Naive thymus-derived CD4-positive, alpha-beta T cell (primary cell): ENCODE results near the gene TNPO1. TPM values are rescaled to one million over a fixed set of nuclear protein-coding genes. Genes with fewer than 3 reads are reported as not detected.

Experiments used
- ATAC-seq: fragments of 150-1000 bp; cut with Tn5 transposase; 2 replicates; pipeline ENCODE4 v1.10.0; 2021; ENCODE audit warnings: mild to moderate bottlenecking, moderate library complexity
- CTCF ChIA-PET: fragments of 350-600 bp; sonication (Branson Sonifier 250); formaldehyde crosslinking; loops from one replicate; lab custom pipeline; 2021; ENCODE audit warnings: antibody characterized with exemption; lab: Charles Lee
- POLR2A ChIA-PET: fragments of 350-600 bp; sonication (Branson Sonifier 250); formaldehyde crosslinking; loops from one replicate; lab custom pipeline; 2021; ENCODE audit warnings: antibody characterized with exemption, inconsistent platforms; lab: Charles Lee
- DNase-seq, 9 donors: peaks; one replicate each; pipeline versions ENCODE4 v3.0.0 to v3.0.0-alpha.2; 2020 to 2022; ENCODE audit warnings: mixed read lengths in 1 of 9
- H3K27ac ChIP-seq: one replicate; pipeline ENCODE4 v1.7.0; 2013; ENCODE audit warnings: mild to moderate bottlenecking, low read depth, low read length, moderate library complexity
- H3K27me3 ChIP-seq, 2 donors: one replicate each; pipeline ENCODE4 v1.7.0; 2013; ENCODE audit warnings: low read length in 2 of 2, mild to moderate bottlenecking in 2 of 2, moderate library complexity in 2 of 2; ENCODE audit not compliant: control insufficient read depth in 2 of 2, insufficient read depth in 2 of 2
- H3K36me3 ChIP-seq, 3 experiments: 1 replicate in 2 of 3; 2 replicates in 1 of 3; pipeline ENCODE4 v1.7.0; 2013; ENCODE audit warnings: low read length in 3 of 3, mild to moderate bottlenecking in 3 of 3, moderate library complexity in 1 of 3; ENCODE audit not compliant: insufficient read depth in 3 of 3, control insufficient read depth in 2 of 3
- H3K4me1 ChIP-seq, 2 donors: one replicate each; pipeline ENCODE4 v1.7.0; 2013; ENCODE audit warnings: low read length in 2 of 2, mild to moderate bottlenecking in 2 of 2, moderate library complexity in 1 of 2; ENCODE audit not compliant: control insufficient read depth in 2 of 2, insufficient read depth in 2 of 2
- H3K4me3 ChIP-seq: 2 replicates; pipeline ENCODE4 v1.7.0; 2013; ENCODE audit warnings: mild to moderate bottlenecking, low read length
- H3K9me3 ChIP-seq, 3 experiments: 1 replicate in 2 of 3; 2 replicates in 1 of 3; pipeline ENCODE4 v1.7.0; 2013; ENCODE audit warnings: low read length in 3 of 3; ENCODE audit not compliant: control insufficient read depth in 2 of 3
- H3K27ac Mint-ChIP-seq, 9 donors: one replicate each; pipeline ENCODE4 v1.8.0; 2020 to 2022; ENCODE audit warnings: mixed read lengths in 9 of 9, mild to moderate bottlenecking in 8 of 9, moderate library complexity in 5 of 9, inconsistent platforms in 2 of 9
- H3K27me3 Mint-ChIP-seq, 5 donors: one replicate each; pipeline ENCODE4 v1.8.0; 2021 to 2022; ENCODE audit warnings: mixed read lengths in 5 of 5, mild to moderate bottlenecking in 1 of 5
- H3K36me3 Mint-ChIP-seq, 5 donors: one replicate each; pipeline ENCODE4 v1.8.0; 2020 to 2022; ENCODE audit warnings: mixed read lengths in 5 of 5, mild to moderate bottlenecking in 3 of 5, inconsistent platforms in 1 of 5
- H3K4me1 Mint-ChIP-seq, 7 donors: one replicate each; pipeline ENCODE4 v1.8.0; 2020 to 2022; ENCODE audit warnings: mixed read lengths in 7 of 7, mild to moderate bottlenecking in 3 of 7, inconsistent platforms in 1 of 7
- H3K4me3 Mint-ChIP-seq, 10 donors: one replicate each; pipeline ENCODE4 v1.8.0; 2020 to 2022; ENCODE audit warnings: mild to moderate bottlenecking in 10 of 10, mixed read lengths in 10 of 10, moderate library complexity in 6 of 10, inconsistent platforms in 2 of 10
- H3K9me3 Mint-ChIP-seq, 11 donors: one replicate each; pipeline ENCODE4 v1.8.0; 2020 to 2022; ENCODE audit warnings: mixed read lengths in 11 of 11, mild to moderate bottlenecking in 4 of 11, inconsistent platforms in 1 of 11, moderate library complexity in 1 of 11
- intact Hi-C, 2 donors: fragments of 100-400 bp; cut with micrococcal nuclease; formaldehyde crosslinking; loops; one replicate each; pipeline ENCODE4 v1.15.1; 2023
- polyA plus RNA-seq, 2 donors: library from polyadenylated mRNA; unstranded; fragments of 300-500 nt; fragmentation: Illumina TruSeq; gene quantifications; one replicate each; pipeline ENCODE4 v1.2.3, GENCODE V29; 2021
- total RNA-seq, 6 experiments: library from RNA in 5 of 6; stranded (reverse) in 5 of 6; gene quantifications; 1 replicate in 5 of 6; 2 replicates in 1 of 6; pipeline ENCODE4 v1.2.3 and lab custom pipeline; 2021 to 2026

Gene TNPO1
- total and polyA plus RNA-seq, 7 experiments from 2014 or later: 52.8 to 96.3 (median 74.4) TPM

- Mint-ChIP-seq H3K4me1 (peaks cover 0 to 4% (median 3%) of the 10 kb centered on the region in 7 donors), H3K27me3 (no peaks in the 10 kb centered on the region), H3K27ac (peak overlapping the region in 2 of 9 donors; percentile 15 to 29), H3K4me3 (no peak overlapping the region), H3K9me3 (no peaks in the 10 kb centered on the region), H3K36me3 (peaks cover 17 to 80% (median 37%) of the 10 kb centered on the region in 5 donors)
- no peaks in the 10 kb centered on the region for H3K4me1 ChIP-seq
- CTCF ChIA-PET: interaction anchor here (0.6 kb wide), 1 partner anchor 28 kb away, joined by 3 read pairs; no protein-coding TSS in a partner anchor
- H3K9me3 ChIP-seq: no peaks in the 10 kb centered on the region
- H3K4me3 ChIP-seq: no peak overlapping the region
- H3K27me3 ChIP-seq: no peaks in the 10 kb centered on the region
- intact Hi-C loops: no loop called here
- DNase-seq: no peak
- no peak for ATAC-seq
- H3K27ac ChIP-seq: no peak overlapping the region
- H3K36me3 ChIP-seq: peaks cover 21 to 83% (median 35%) of the 10 kb centered on the region in 3 experiments
- POLR2A ChIA-PET: no interaction called here
Measured at GRCh38 chr5:72888595-72888994, 72.1 kb downstream of the TNPO1 start.

- peaks cover 26 to 85% (median 35%) of the 10 kb centered on the region in 3 experiments for H3K36me3 ChIP-seq
- CTCF ChIA-PET: interaction anchor here (0.6 kb wide), 1 partner anchor 364 kb away, joined by 3 read pairs; no protein-coding TSS in a partner anchor
- no peak for ATAC-seq
Measured at GRCh38 chr5:72889324-72889723, 72.9 kb downstream of the TNPO1 start.

GRCh38 chr5:72892846-72893245 is 76.4 kb downstream of the TNPO1 start:
- Mint-ChIP-seq H3K4me3 (no peak overlapping the region), H3K36me3 (peaks cover 16 to 61% (median 40%) of the 10 kb centered on the region in 5 donors), H3K27me3 (no peaks in the 10 kb centered on the region), H3K9me3 (no peaks in the 10 kb centered on the region), H3K4me1 (peaks cover 0 to 15% (median 2%) of the 10 kb centered on the region in 7 donors), H3K27ac (no peak overlapping the region)
- no peak overlapping the region for H3K4me3 ChIP-seq
- no peaks in the 10 kb centered on the region for H3K27me3 ChIP-seq
- peaks cover 13 to 69% (median 22%) of the 10 kb centered on the region in 3 experiments for H3K36me3 ChIP-seq
- no peak overlapping the region for H3K27ac ChIP-seq
- no peak for DNase-seq
- H3K4me1 ChIP-seq: no peaks in the 10 kb centered on the region
- no peaks in the 10 kb centered on the region for H3K9me3 ChIP-seq
- ChIA-PET CTCF (no interaction called here), POLR2A (no interaction called here)
- intact Hi-C loops: no loop called here
- no peak for ATAC-seq

More at GRCh38 chr5:72889324-72889723, 72.9 kb downstream of the TNPO1 start:
- H3K4me3 Mint-ChIP-seq: no peak overlapping the region
- intact Hi-C loops: no loop called here
- no peaks in the 10 kb centered on the region for H3K9me3 Mint-ChIP-seq
- Histone ChIP-seq H3K9me3 (no peaks in the 10 kb centered on the region), H3K4me1 (no peaks in the 10 kb centered on the region), H3K4me3 (no peak overlapping the region), H3K27me3 (no peaks in the 10 kb centered on the region), H3K27ac (no peak overlapping the region)
- H3K4me1 Mint-ChIP-seq: peaks cover 0 to 4% (median 3%) of the 10 kb centered on the region in 7 donors
- H3K36me3 Mint-ChIP-seq: peaks cover 16 to 81% (median 39%) of the 10 kb centered on the region in 5 donors
- H3K27ac Mint-ChIP-seq: peak overlapping the region in 1 of 9 donors; percentile 17
- no peaks in the 10 kb centered on the region for H3K27me3 Mint-ChIP-seq
- POLR2A ChIA-PET: no interaction called here
- DNase-seq: no peak

- ChIA-PET CTCF (no interaction called here), POLR2A (no interaction called here)
- intact Hi-C loops: no loop called here
- Mint-ChIP-seq H3K27ac (peak overlapping the region in 1 of 9 donors; percentile 62), H3K9me3 (no peaks in the 10 kb centered on the region), H3K4me1 (peaks cover 0 to 10% (median 0%) of the 10 kb centered on the region in 7 donors), H3K27me3 (no peaks in the 10 kb centered on the region), H3K36me3 (peaks cover 14 to 49% (median 26%) of the 10 kb centered on the region in 5 donors), H3K4me3 (no peak overlapping the region)
- DNase-seq (no peak), ATAC-seq (no peak)
- H3K9me3 ChIP-seq: no peaks in the 10 kb centered on the region
- no peaks in the 10 kb centered on the region for H3K27me3 ChIP-seq
- H3K36me3 ChIP-seq: peaks cover 11 to 49% (median 12%) of the 10 kb centered on the region in 3 experiments
- no peak overlapping the region for H3K27ac ChIP-seq
- no peaks in the 10 kb centered on the region for H3K4me1 ChIP-seq
- no peak overlapping the region for H3K4me3 ChIP-seq
Measured at GRCh38 chr5:72895758-72896157, 79.3 kb downstream of the TNPO1 start.

GRCh38 chr5:72906806-72907205 is 90.3 kb downstream of the TNPO1 start:
- DNase-seq (no peak), ATAC-seq (no peak)
- Histone ChIP-seq H3K36me3 (peaks cover 0 to 51% (median 10%) of the 10 kb centered on the region in 3 experiments), H3K4me3 (no peak overlapping the region), H3K27me3 (no peaks in the 10 kb centered on the region), H3K27ac (no peak overlapping the region), H3K4me1 (no peaks in the 10 kb centered on the region), H3K9me3 (no peaks in the 10 kb centered on the region)
- no peaks in the 10 kb centered on the region for H3K27me3 Mint-ChIP-seq
- H3K4me1 Mint-ChIP-seq: peaks cover 0 to 1% (median 0%) of the 10 kb centered on the region in 7 donors
- H3K36me3 Mint-ChIP-seq: peaks cover 12 to 59% (median 23%) of the 10 kb centered on the region in 5 donors
- ChIA-PET POLR2A (no interaction called here), CTCF (no interaction called here)
- peak overlapping the region in 1 of 9 donors; percentile 1 for H3K27ac Mint-ChIP-seq
- H3K9me3 Mint-ChIP-seq: no peaks in the 10 kb centered on the region
- intact Hi-C loops: no loop called here
- H3K4me3 Mint-ChIP-seq: no peak overlapping the region

- no peaks in the 10 kb centered on the region for H3K27me3 ChIP-seq
- no peak for ATAC-seq
- H3K27me3 Mint-ChIP-seq: no peaks in the 10 kb centered on the region
- no peaks in the 10 kb centered on the region for H3K4me1 ChIP-seq
- ChIA-PET CTCF (no interaction called here), POLR2A (no interaction called here)
- H3K36me3 Mint-ChIP-seq: peaks cover 6 to 43% (median 20%) of the 10 kb centered on the region in 5 donors
- peaks cover 0 to 1% (median 0%) of the 10 kb centered on the region in 7 donors for H3K4me1 Mint-ChIP-seq
- H3K27ac Mint-ChIP-seq: peak overlapping the region in 1 of 9 donors; percentile 55
- no peak overlapping the region for H3K27ac ChIP-seq
- intact Hi-C loops: no loop called here
- DNase-seq: no peak
- H3K9me3 Mint-ChIP-seq: no peaks in the 10 kb centered on the region
- no peak overlapping the region for H3K4me3 Mint-ChIP-seq
- H3K9me3 ChIP-seq: no peaks in the 10 kb centered on the region
- H3K36me3 ChIP-seq: peaks cover 0 to 41% (median 10%) of the 10 kb centered on the region in 3 experiments
- H3K4me3 ChIP-seq: no peak overlapping the region
Measured at GRCh38 chr5:72908664-72909063, 92.2 kb downstream of the TNPO1 start.

GRCh38 chr5:72917371-72917776 is 100.9 kb downstream of the TNPO1 start:
- Mint-ChIP-seq H3K4me1 (peaks cover 0 to 1% (median 0%) of the 10 kb centered on the region in 7 donors), H3K36me3 (no peaks in the 10 kb centered on the region), H3K9me3 (no peaks in the 10 kb centered on the region), H3K27ac (peak overlapping the region in 1 of 9 donors; percentile 22), H3K4me3 (no peak overlapping the region), H3K27me3 (no peaks in the 10 kb centered on the region)
- intact Hi-C loops: no loop called here
- Histone ChIP-seq H3K36me3 (no peaks in the 10 kb centered on the region), H3K9me3 (no peaks in the 10 kb centered on the region), H3K27me3 (no peaks in the 10 kb centered on the region), H3K27ac (no peak overlapping the region), H3K4me3 (no peak overlapping the region), H3K4me1 (no peaks in the 10 kb centered on the region)
- no peak for ATAC-seq
- CTCF ChIA-PET: no interaction called here
- no peak for DNase-seq
- POLR2A ChIA-PET: no interaction called here
